Fibroblast of lung (primary cell): Measurements from ENCODE around the gene NCL. TPM values are rescaled to one million over a fixed set of nuclear protein-coding genes. Genes with fewer than 3 reads are reported as not detected.

Source experiments
- DNase-seq, 2 donors: peaks; one replicate each; pipeline versions ENCODE4 v3.0.0 to v3.0.0-alpha.2; 2010; ENCODE audit warnings: low read depth in 2 of 2
- H2AFZ ChIP-seq: 2 replicates; pipeline ENCODE4 v1.5.1; 2012; ENCODE audit warnings: low read length, control low read depth, inconsistent platforms
- H3K27ac ChIP-seq: 2 replicates; pipeline ENCODE4 v1.5.1; 2011; ENCODE audit warnings: low read length, control low read depth; ENCODE audit not compliant: insufficient read depth
- H3K27me3 ChIP-seq: 2 replicates; pipeline ENCODE4 v1.5.1; 2011; ENCODE audit warnings: mild to moderate bottlenecking, low read length; ENCODE audit not compliant: control insufficient read depth, insufficient read depth
- H3K36me3 ChIP-seq: 2 replicates; pipeline ENCODE4 v1.5.1; 2011; ENCODE audit warnings: low read length; ENCODE audit not compliant: control insufficient read depth, insufficient read depth
- H3K4me1 ChIP-seq: 2 replicates; pipeline ENCODE4 v1.5.1; 2011; ENCODE audit warnings: low read length; ENCODE audit not compliant: control insufficient read depth, insufficient read depth; ENCODE audit errors: extremely low read depth
- H3K4me2 ChIP-seq: 2 replicates; pipeline ENCODE4 v1.5.1; 2011; ENCODE audit warnings: low read length, control low read depth; ENCODE audit not compliant: insufficient read depth; ENCODE audit errors: extremely low read depth
- H3K4me3 ChIP-seq, 4 experiments: fragments of 200-600 bp in 1 of 4; sonication (generic) in 1 of 4; replicated peaks in 1 of 4; 2 replicates each; pipeline ENCODE4 v1.5.1; 2011 to 2016; ENCODE audit warnings: low read length in 4 of 4, low read depth in 3 of 4, mild to moderate bottlenecking in 3 of 4, control low read depth in 2 of 4, inconsistent platforms in 1 of 4, mixed read lengths in 1 of 4; ENCODE audit not compliant: insufficient read depth in 1 of 4; ENCODE audit errors: control extremely low read depth in 1 of 4
- H3K79me2 ChIP-seq: 2 replicates; pipeline ENCODE4 v1.5.1; 2012; ENCODE audit warnings: mild to moderate bottlenecking, low read length, inconsistent platforms; ENCODE audit not compliant: control insufficient read depth, insufficient read depth
- H3K9ac ChIP-seq: 2 replicates; pipeline ENCODE4 v1.5.1; 2011; ENCODE audit warnings: mild to moderate bottlenecking, low read length, control low read depth; ENCODE audit not compliant: insufficient read depth
- H3K9me3 ChIP-seq: 2 replicates; pipeline ENCODE4 v1.5.1; 2012; ENCODE audit warnings: low read depth, low read length; ENCODE audit not compliant: control insufficient read depth, insufficient read depth
- H4K20me1 ChIP-seq: 2 replicates; pipeline ENCODE4 v1.5.1; 2011; ENCODE audit warnings: low read length; ENCODE audit not compliant: control insufficient read depth, insufficient read depth; ENCODE audit errors: extremely low read depth
- CTCF ChIP-seq, 2 donors: IDR thresholded peaks in 1 of 2; conservative IDR thresholded peaks in 1 of 2; 1 replicate in 1 of 2; 2 replicates in 1 of 2; pipeline ENCODE4 v1.5.1; 2011 to 2012; ENCODE audit warnings: low read length in 2 of 2, control low read depth in 1 of 2, inconsistent platforms in 1 of 2, low read depth in 1 of 2, mild to moderate bottlenecking in 1 of 2
- EZH2 ChIP-seq: IDR thresholded peaks from 2 replicates; pipeline ENCODE4 v1.5.1; 2012; ENCODE audit warnings: low read length, control low read depth, mild to moderate bottlenecking; ENCODE audit errors: missing control alignments
- polyA plus RNA-seq, 2 donors: library from polyadenylated mRNA; depleted of rRNA in 1 of 2; stranded (reverse) in 1 of 2; unstranded in 1 of 2; fragments of >200 nt; gene quantifications; 2 replicates each; pipeline ENCODE4 v1.2.1, GENCODE V29; 2011 to 2012; ENCODE audit warnings: missing spikeins in 1 of 2
- total RNA-seq: library from RNA; depleted of rRNA; stranded (reverse); fragments of >200 nt; gene quantifications from 2 replicates; pipeline ENCODE4 v1.2.1, GENCODE V29; 2014

NCL gene
- total and polyA plus RNA-seq, 2 donors (not counting 1 experiment from before 2014, with no cell fraction given): 73.5 to 113 TPM

- Histone ChIP-seq H3K4me3 (no peak overlapping the region), H3K9ac (no peak overlapping the region), H3K27me3 (no peaks in the 10 kb centered on the region), H3K4me2 (no peak overlapping the region), H3K27ac (no peak overlapping the region), H4K20me1 (peaks cover 8% of the 10 kb centered on the region), H3K79me2 (peaks cover 37% of the 10 kb centered on the region), H3K9me3 (no peaks in the 10 kb centered on the region), H2AFZ (no peak overlapping the region), H3K4me1 (peaks cover 2% of the 10 kb centered on the region), H3K36me3 (peaks cover 42% of the 10 kb centered on the region)
- TF ChIP-seq EZH2 (no peak), CTCF (conservative IDR thresholded peaks at IDR 0.05 in 1 of 2, IDR thresholded peaks at IDR 0.05 in 1 of 2; ENCODE audit: low read depth in 1 of 2, low read length in 2 of 2) (no peak)
- no peak for DNase-seq
These were observed 5.9 kb downstream of the NCL start for GRCh38 chr2:231458368-231458767.

GRCh38 chr2:231457101-231457500, 7.2 kb downstream of the NCL start:
- Histone ChIP-seq H3K27me3 (no peaks in the 10 kb centered on the region), H3K9me3 (no peaks in the 10 kb centered on the region), H3K4me2 (no peak overlapping the region), H3K27ac (no peak overlapping the region), H2AFZ (no peak overlapping the region), H4K20me1 (peaks cover 2% of the 10 kb centered on the region), H3K4me3 (no peak overlapping the region), H3K4me1 (peaks cover 2% of the 10 kb centered on the region), H3K79me2 (peaks cover 24% of the 10 kb centered on the region), H3K36me3 (peaks cover 42% of the 10 kb centered on the region), H3K9ac (no peak overlapping the region)
- TF ChIP-seq CTCF (conservative IDR thresholded peaks at IDR 0.05 in 1 of 2, IDR thresholded peaks at IDR 0.05 in 1 of 2; ENCODE audit: low read depth in 1 of 2, low read length in 2 of 2) (no peak), EZH2 (no peak)
- DNase-seq: peak in 1 of 2 donors; percentile 36

DNA sequence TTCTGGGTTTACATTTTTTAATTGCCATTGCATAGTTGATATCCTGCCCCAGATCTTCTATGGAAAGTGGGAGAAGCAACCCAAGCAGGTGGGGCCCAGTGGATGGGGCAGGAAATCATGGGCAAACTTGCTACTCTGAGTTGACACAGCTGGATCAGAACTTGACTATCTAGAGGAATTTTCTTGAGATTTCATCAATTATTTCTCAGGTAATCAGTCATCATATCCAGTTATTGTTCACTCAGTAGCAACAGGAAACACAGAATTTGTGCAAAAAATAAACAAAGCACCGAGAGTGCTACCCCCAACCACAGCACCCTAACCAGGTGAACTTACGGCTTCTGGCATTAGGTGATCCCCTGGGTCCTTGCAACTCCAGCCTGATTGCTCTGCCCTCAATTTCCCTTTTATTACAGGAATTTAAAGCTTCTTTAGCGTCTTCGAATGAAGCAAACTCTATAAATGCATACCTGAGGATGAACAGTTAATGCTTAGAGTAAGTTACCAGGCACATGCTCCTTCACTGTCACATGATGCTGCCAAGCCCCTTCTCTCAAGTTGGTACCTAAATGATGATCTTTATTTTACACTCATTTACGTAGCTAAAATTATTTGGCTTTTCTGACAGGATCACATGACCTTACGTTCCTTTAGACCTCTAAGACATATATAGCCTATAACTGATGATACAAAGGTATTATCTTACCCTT, 7.8 kb downstream of the NCL start:
- Histone ChIP-seq H3K36me3 (peaks cover 39% of the 10 kb centered on the region), H3K4me2 (no peak overlapping the region)

More for the DNA sequence above, 7.8 kb downstream of the NCL start:
- DNase-seq: no peak
- H4K20me1 ChIP-seq: peaks cover 2% of the 10 kb centered on the region
- no peak overlapping the region for H3K4me3 ChIP-seq
- no peak overlapping the region for H2AFZ ChIP-seq
- no peaks in the 10 kb centered on the region for H3K9me3 ChIP-seq
- no peak overlapping the region for H3K27ac ChIP-seq
- H3K79me2 ChIP-seq: peaks cover 18% of the 10 kb centered on the region
- H3K27me3 ChIP-seq: no peaks in the 10 kb centered on the region
- no peak for TF ChIP-seq EZH2
- no peak for TF ChIP-seq CTCF (conservative IDR thresholded peaks at IDR 0.05 in 1 of 2, IDR thresholded peaks at IDR 0.05 in 1 of 2; ENCODE audit: low read depth in 1 of 2, low read length in 2 of 2)
- peaks cover 2% of the 10 kb centered on the region for H3K4me1 ChIP-seq
- H3K9ac ChIP-seq: no peak overlapping the region
